GM12892 (cell line): ENCODE results near the gene CNIH3.

ENCODE experiments used
- POLR2A ChIP-seq: IDR thresholded peaks from 2 replicates; pipeline ENCODE4 v1.6.1; 2011; ENCODE audit warnings: low read depth, low read length, control low read depth
- POLR2AphosphoS5 ChIP-seq: IDR thresholded peaks from 2 replicates; pipeline ENCODE4 v1.6.1; 2011; ENCODE audit warnings: low read depth, low read length, control low read depth
- TAF1 ChIP-seq: IDR thresholded peaks from 2 replicates; pipeline ENCODE4 v1.6.1; 2011; ENCODE audit warnings: low read depth, mild to moderate bottlenecking, control low read depth, low read length, borderline replicate concordance

DNA sequence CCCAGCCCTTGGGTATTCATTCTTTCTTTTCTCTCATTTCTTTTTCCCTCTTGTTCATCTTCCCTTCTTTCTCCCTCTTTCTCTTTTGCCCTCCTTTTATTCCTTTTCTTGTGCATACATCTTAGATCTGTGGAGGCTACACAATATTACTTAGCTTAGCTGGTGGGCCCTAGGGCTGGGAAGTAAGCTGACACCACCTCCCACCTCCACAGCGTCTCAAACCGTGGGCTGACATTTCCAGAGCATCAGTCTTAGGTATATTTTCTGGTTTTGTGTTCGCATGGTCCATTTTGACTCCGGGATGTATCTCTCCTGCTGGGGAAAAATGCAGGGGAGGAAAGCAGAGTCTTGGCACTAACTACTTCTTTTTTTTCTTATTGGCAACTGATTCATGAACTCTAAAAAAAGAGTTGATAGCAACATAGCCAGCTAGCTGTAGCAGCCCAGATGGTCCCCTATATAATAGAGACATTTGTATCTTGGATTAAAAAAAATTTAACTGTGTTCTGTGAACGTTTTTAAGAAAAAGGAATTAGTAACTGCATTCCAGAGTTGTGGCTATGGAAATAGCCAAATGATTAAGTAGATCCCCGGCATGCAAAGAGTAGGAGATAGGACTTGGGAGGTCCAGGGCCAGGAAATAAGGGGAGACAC lies 15.5 kb downstream of the CNIH3 start:
- TF ChIP-seq POLR2AphosphoS5 = no peak
- TF ChIP-seq TAF1 = no peak
- TF ChIP-seq POLR2A = no peak
